Esophagus muscularis mucosa (tissue), 4 donors: Measurements from ENCODE around the gene ZNF423. TPM values are rescaled to one million over a fixed set of nuclear protein-coding genes. Genes with fewer than 3 reads are reported as not detected.

Experiments
- DNase-seq: peaks from one replicate; pipeline ENCODE4 v3.0.0-alpha.2; 2017; ENCODE audit errors: extremely low spot score
- H3K27ac ChIP-seq, 4 donors: fragments of 200-600 bp; sonication (generic); replicated peaks in 1 of 4; 1 replicate in 3 of 4; 2 replicates in 1 of 4; pipeline ENCODE4 v1.5.1; 2016 to 2019; ENCODE audit warnings: mild to moderate bottlenecking in 1 of 4
- H3K27me3 ChIP-seq, 4 donors: fragments of 200-600 bp; sonication (generic); one replicate each; pipeline versions ENCODE4 v1.5.1 to v1.6.0; 2016 to 2019
- H3K36me3 ChIP-seq, 4 donors: fragments of 200-600 bp; sonication (generic); one replicate each; pipeline ENCODE4 v1.5.1; 2016 to 2019
- H3K4me1 ChIP-seq, 4 donors: fragments of 200-600 bp; sonication (generic); one replicate each; pipeline ENCODE4 v1.5.1; 2016 to 2019
- H3K4me3 ChIP-seq, 4 donors: fragments of 200-600 bp; sonication (generic); 1 replicate in 2 of 4; 2 replicates in 2 of 4; pipeline ENCODE4 v1.5.1; 2016 to 2019; ENCODE audit warnings: mild to moderate bottlenecking in 4 of 4, moderate library complexity in 1 of 4
- H3K9me3 ChIP-seq, 4 donors: fragments of 200-600 bp; sonication (generic); 1 replicate in 3 of 4; 2 replicates in 1 of 4; pipeline ENCODE4 v1.5.1; 2016 to 2019
- CTCF ChIP-seq, 3 experiments: fragments of 200-600 bp in 2 of 3; fragments of 450-650 bp in 1 of 3; sonication (generic) in 2 of 3; IDR thresholded peaks; one replicate each; pipeline ENCODE4 v1.5.1; 2017 to 2019; ENCODE audit warnings: antibody characterized with exemption in 3 of 3, mild to moderate bottlenecking in 2 of 3, moderate library complexity in 1 of 3
- EP300 ChIP-seq: sonication (generic); formaldehyde crosslinking; IDR thresholded peaks from one replicate; pipeline ENCODE4 v1.6.1; 2017; ENCODE audit warnings: antibody characterized with exemption
- POLR2A ChIP-seq: fragments of 450-650 bp; IDR thresholded peaks from one replicate; pipeline ENCODE4 v1.6.1; 2017; ENCODE audit warnings: antibody characterized with exemption, moderate library complexity, mild to moderate bottlenecking, low read depth
- POLR2AphosphoS5 ChIP-seq, 2 donors: sonication (generic); formaldehyde crosslinking; IDR thresholded peaks; one replicate each; pipeline ENCODE4 v1.6.1; 2017; ENCODE audit warnings: antibody characterized with exemption in 2 of 2
- WGBS: methylation state at CpG from one replicate; pipeline ENCODE4 v1.1.5; 2018; 5-methylcytosine and 5-hydroxymethylcytosine counted together
- intact Hi-C: fragments of 100-400 bp; cut with DNase I; formaldehyde crosslinking; loops from one replicate; pipeline ENCODE4 v1.15.1; 2023
- total RNA-seq, 4 donors: library from RNA; depleted of rRNA; stranded (reverse); fragments of >200 nt; gene quantifications; one replicate each; pipeline versions ENCODE4 v1.1.0 to v1.2.1, GENCODE V29; 2016

The ZNF423 gene
- total RNA-seq: 10 to 100 TPM in 2 of 4 donors, 1 to 10 TPM in 2; 8.7 to 22.5 (median 10.3) TPM

GRCh38 chr16:49855822-49856671, at the start of gene ZNF423:
ZNF423 (minus strand) TSS chr16:49856112; CDS start chr16:49855774, 338 bp downstream.
- Histone ChIP-seq H3K9me3 (no peaks in the 10 kb centered on the region), H3K4me1 (peaks cover 23 to 64% (median 63%) of the 10 kb centered on the region in 4 donors), H3K27ac (peak within 1 kb of the TSS; percentile 94 to 97 (median 96)), H3K4me3 (peak within 1 kb of the TSS; percentile 84 to 96 (median 87)), H3K27me3 (peaks cover 0 to 5% (median 0%) of the 10 kb centered on the region in 4 donors), H3K36me3 (no peaks in the 10 kb centered on the region)
- WGBS: under 1% methylated on average over 33 of the region's 70 CpGs
- intact Hi-C loops: loop anchor here (5.0 kb wide), 4 partner anchors 104 to 364 kb away; no protein-coding TSS in a partner anchor
- no peak for DNase-seq
- TF ChIP-seq EP300: no peak
- no peak for TF ChIP-seq POLR2AphosphoS5 (IDR thresholded peaks at IDR 0.05)
- TF ChIP-seq POLR2A: no peak
- TF ChIP-seq CTCF (IDR thresholded peaks at IDR 0.05): no peak

GRCh38 chr16:49904348-49905062, 48.6 kb upstream of the ZNF423 start:
- Histone ChIP-seq H3K27ac (no peak overlapping the region), H3K9me3 (no peaks in the 10 kb centered on the region)

DNA sequence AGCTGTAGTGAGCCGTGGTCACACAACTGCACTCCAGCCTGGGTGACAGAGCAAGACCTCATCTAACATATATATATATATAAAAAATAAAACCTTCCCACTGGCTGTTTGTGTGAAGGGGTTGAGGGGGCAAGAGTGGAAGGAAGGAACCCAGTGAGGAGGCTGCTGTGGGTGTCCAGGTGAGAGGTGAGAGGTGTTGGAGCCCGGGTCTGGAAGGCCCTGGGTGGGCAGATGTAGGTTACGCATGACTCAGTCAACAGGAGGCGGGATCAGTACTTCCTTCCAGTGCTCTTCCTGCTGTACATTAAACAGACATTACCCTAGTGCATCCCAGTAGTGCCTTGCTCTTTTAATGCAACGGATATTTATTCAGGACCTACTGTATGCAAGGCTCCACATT, 47.0 kb upstream of the ZNF423 start:
- Histone ChIP-seq H3K4me1 (no peaks in the 10 kb centered on the region), H3K27ac (no peak overlapping the region), H3K36me3 (no peaks in the 10 kb centered on the region), H3K4me3 (no peak overlapping the region), H3K9me3 (no peaks in the 10 kb centered on the region), H3K27me3 (no peaks in the 10 kb centered on the region)
- no peak for TF ChIP-seq EP300
- no peak for TF ChIP-seq CTCF (IDR thresholded peaks at IDR 0.05)
- TF ChIP-seq POLR2AphosphoS5 (IDR thresholded peaks at IDR 0.05): no peak
- 77% methylated on average over 5 of the region's 5 CpGs for WGBS
- intact Hi-C loops: no loop called here
- DNase-seq: no peak

More at GRCh38 chr16:49904348-49905062, 48.6 kb upstream of the ZNF423 start:
- TF ChIP-seq POLR2AphosphoS5 (IDR thresholded peaks at IDR 0.05): no peak
- TF ChIP-seq EP300: no peak
- TF ChIP-seq POLR2A: no peak
- no peak for TF ChIP-seq CTCF (IDR thresholded peaks at IDR 0.05)
- intact Hi-C loops: no loop called here
- no peak overlapping the region for H3K4me3 ChIP-seq
- 87% methylated on average over 9 of the region's 9 CpGs for WGBS
- no peaks in the 10 kb centered on the region for H3K27me3 ChIP-seq
- no peak for DNase-seq
- no peaks in the 10 kb centered on the region for H3K36me3 ChIP-seq
- H3K4me1 ChIP-seq: no peaks in the 10 kb centered on the region

- Histone ChIP-seq H3K27ac (no peak overlapping the region), H3K9me3 (no peaks in the 10 kb centered on the region), H3K4me3 (no peak overlapping the region), H3K27me3 (peaks cover 0 to 3% (median 0%) of the 10 kb centered on the region in 4 donors), H3K4me1 (no peaks in the 10 kb centered on the region), H3K36me3 (no peaks in the 10 kb centered on the region)
- intact Hi-C loops: no loop called here
- WGBS: 98% methylated on average over 9 of the region's 9 CpGs
- no peak for DNase-seq
- TF ChIP-seq EP300: no peak
- TF ChIP-seq POLR2A: no peak
- TF ChIP-seq POLR2AphosphoS5 (IDR thresholded peaks at IDR 0.05): no peak
- TF ChIP-seq CTCF (IDR thresholded peaks at IDR 0.05): no peak
These were observed 45.8 kb upstream of the ZNF423 start for GRCh38 chr16:49901711-49902110.
